Hematopoietic multipotent progenitor cell treated with erythropoietin and hydrocortisone succinate and interleukin-3 and kit ligand, for 6 days (in vitro differentiated cells): ENCODE measurements around the gene CRIM1.

Experiments
- DNase-seq: peaks from one replicate; pipeline ENCODE4 v3.0.0-alpha.2; 2015

The CRIM1 gene

GRCh38 chr2:36486521-36487044 lies 131.0 kb downstream of the CRIM1 start:
- no peak for DNase-seq

- DNase-seq = no peak
Measured at GRCh38 chr2:36487947-36488346, 132.4 kb downstream of the CRIM1 start.

DNA sequence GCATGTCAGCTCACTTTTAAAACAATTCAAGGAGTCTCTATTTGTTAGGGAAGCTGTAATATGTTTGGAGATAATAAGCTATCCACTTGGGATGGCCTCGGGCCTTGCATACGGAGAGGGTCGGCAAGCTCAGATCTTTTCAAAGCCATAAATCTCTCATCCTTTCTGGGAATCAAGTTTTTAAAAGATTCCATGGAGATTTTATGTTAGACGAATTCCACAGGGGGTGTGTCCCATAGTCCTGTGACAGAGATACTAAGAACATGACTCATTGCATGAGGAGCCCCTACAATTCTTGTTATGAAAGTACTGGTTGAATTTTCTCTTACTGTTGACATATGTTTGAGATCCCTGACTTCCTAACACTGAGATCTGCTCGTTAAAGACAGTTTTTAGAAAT lies 133.7 kb downstream of the CRIM1 start:
- no peak for DNase-seq

- DNase-seq = no peak
Measured at GRCh38 chr2:36490749-36491148, 135.2 kb downstream of the CRIM1 start.

- DNase-seq = no peak
Measured at GRCh38 chr2:36492216-36492945, 136.8 kb downstream of the CRIM1 start.

DNA sequence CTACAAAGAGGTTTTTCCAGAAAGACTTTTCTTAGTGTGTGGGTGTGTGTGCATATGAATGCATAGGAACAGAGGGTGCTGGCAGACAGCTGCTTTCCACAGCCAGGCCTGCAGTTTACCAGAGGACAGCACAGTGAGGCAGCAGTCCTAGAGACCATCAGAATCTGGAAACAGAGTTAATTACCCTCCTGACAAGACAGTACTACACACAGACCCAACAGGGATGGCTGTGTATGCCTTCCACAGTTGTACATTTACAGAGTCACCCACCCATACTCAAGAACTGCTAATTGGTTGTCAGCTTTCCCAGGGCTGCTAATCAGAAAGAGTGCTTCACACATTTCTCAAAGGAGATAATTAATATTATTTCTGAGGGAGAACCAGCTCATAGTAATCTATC lies 137.7 kb downstream of the CRIM1 start:
- DNase-seq = no peak

GRCh38 chr2:36497570-36498163 lies 142.1 kb downstream of the CRIM1 start:
- no peak for DNase-seq

DNA sequence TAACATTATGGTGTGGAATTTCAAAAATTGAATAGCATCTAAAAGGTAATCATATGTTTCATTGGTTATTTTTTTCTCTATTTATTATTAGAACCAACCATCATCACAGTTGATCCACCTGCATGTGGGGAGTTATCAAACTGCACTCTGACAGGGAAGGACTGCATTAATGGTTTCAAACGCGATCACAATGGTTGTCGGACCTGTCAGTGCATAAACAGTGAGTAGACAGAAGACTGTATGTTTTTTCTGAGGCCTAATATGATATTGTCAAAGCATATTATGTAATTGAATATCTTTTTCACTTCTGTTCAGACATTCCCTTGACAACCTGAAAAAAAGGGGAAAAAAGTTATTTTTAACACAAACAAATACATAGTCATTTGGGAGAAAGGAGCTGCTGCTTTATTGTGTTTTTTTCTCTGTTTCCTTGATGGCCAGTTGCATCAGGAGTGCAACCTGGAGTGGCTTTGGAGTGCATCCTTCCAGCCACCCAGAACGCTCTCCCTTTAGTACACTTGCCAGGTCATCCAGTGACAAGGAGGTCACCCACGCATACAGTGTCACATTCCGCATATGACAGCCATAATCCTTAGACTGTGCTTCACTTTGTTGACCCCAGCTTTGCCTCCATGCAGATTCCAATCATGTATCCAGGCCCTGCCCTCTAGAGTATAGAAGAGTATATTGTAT lies 143.7 kb downstream of the CRIM1 start:
- DNase-seq = no peak

GRCh38 chr2:36500072-36500471 lies 144.5 kb downstream of the CRIM1 start:
- DNase-seq = no peak

- peak; percentile 53 for DNase-seq
Measured at GRCh38 chr2:36502081-36502480, 146.5 kb downstream of the CRIM1 start.

- peak; percentile 82 for DNase-seq
Measured at GRCh38 chr2:36507408-36507812, 151.8 kb downstream of the CRIM1 start.

DNA sequence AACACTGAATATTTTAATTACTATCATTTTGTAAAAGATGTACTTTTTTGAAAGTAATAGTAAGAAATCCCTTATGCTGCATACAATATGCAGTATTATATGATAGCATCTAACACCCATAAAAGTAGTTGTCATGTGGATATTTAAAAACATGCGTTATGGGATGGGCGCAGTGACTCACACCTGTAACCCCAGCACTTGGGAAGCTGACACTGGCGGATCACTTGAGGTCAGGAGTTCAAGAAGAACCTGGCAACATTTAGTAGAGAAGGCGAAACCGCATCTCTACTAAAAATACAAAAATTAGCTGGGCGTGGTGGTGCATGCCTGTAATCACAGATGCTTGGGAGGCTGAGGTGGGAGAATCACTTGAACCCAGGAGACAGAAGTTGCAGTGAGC lies 153.5 kb downstream of the CRIM1 start:
- DNase-seq = no peak

- peak; percentile 53 for DNase-seq
Measured at GRCh38 chr2:36511858-36512603, 156.5 kb downstream of the CRIM1 start.

DNA sequence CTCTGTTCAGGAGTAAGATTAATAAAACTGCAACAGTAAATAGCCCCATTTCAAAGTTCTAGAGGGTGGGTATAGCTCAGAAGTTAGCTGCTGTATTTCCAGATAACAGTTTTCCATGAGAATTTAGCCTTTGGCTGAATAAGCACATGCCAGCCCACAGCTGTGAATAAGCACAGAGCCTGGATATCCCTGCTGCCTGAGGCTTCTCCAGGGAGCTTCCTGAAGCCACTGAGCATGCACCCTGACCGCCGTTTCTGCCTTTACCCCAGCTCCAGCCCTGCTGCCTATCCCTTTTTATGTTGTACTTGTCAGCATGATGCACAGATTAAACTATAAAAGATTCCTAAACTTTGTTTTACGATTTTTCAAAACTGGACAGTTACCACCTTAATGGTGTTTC lies 157.1 kb downstream of the CRIM1 start:
- DNase-seq = no peak

DNA sequence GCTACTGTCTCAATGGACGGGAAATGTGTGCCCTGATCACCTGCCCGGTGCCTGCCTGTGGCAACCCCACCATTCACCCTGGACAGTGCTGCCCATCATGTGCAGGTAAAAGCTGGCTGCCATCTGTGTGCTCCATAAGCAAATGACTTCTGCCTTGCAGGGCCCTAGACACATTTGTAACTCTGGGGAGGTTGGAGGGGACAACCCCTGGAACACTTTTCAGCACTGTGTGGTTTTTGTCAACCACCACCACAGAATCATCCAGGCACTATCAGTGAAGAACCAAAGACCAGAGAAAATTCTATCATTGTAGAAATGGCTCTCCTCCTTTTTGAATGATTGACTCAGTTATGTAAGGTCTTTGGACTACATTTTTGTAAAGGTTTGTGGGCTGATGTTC lies 158.1 kb downstream of the CRIM1 start:
- DNase-seq = no peak

- DNase-seq = no peak
Measured at GRCh38 chr2:36515538-36515937, 160.0 kb downstream of the CRIM1 start.

GRCh38 chr2:36516136-36516870 lies 160.7 kb downstream of the CRIM1 start:
- DNase-seq = no peak

DNA sequence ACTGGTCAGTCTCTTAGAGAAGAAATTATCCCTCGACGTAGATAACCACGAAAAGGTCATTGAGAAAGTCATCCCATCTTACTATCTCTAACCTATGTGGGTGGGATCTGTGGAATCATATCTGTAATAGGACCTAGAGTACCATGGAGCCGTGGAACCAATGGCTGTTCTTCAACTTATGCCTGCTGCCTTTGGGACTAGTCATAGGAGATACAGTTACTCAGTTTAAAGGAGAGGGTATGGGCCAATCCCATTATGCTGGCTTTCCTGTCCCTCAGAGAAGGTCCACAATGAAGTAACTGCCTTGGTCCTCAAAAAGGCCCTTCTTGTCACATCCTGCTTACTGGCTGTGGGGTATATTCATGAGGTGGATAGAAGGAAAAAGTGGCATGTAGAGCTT lies 164.9 kb downstream of the CRIM1 start:
- DNase-seq = no peak

GRCh38 chr2:36523153-36523552 lies 167.6 kb downstream of the CRIM1 start:
- DNase-seq = no peak

GRCh38 chr2:36525245-36525644 lies 169.7 kb downstream of the CRIM1 start:
- DNase-seq = no peak

GRCh38 chr2:36526226-36526625 lies 170.6 kb downstream of the CRIM1 start:
- no peak for DNase-seq

- no peak for DNase-seq
Measured at GRCh38 chr2:36528274-36528673, 172.7 kb downstream of the CRIM1 start.
